Measurements from ENCODE around the gene OR6S1.
A peak's percentile ranks its signal among the peaks of the same experiment; 100 is the strongest.
"Not testable (repeated sequence)": the region's sequence is repeated elsewhere in the genome, so short reads cannot be mapped to it uniquely, and the experiment has no call there.

Gene OR6S1

GRCh38 chr14:20630340-20631022 is 11.0 kb downstream of the OR6S1 start:
- DNase-seq: peak; percentile 66

- no peak for DNase-seq
Observed at GRCh38 chr14:20628063-20628854, 13.2 kb downstream of the OR6S1 start.

- DNase-seq: no peak
Observed at GRCh38 chr14:20627346-20628027, 14.0 kb downstream of the OR6S1 start.

GRCh38 chr14:20626274-20626673 is 15.2 kb downstream of the OR6S1 start:
- DNase-seq: no peak

GRCh38 chr14:20624495-20625070 is 16.9 kb downstream of the OR6S1 start:
- DNase-seq: peak; percentile 76

GRCh38 chr14:20623798-20624197 is 17.7 kb downstream of the OR6S1 start:
- no peak for DNase-seq

GRCh38 chr14:20622816-20623291 is 18.6 kb downstream of the OR6S1 start:
- no peak for DNase-seq

- DNase-seq: no peak
Observed at GRCh38 chr14:20620798-20621478, 20.6 kb downstream of the OR6S1 start.

GRCh38 chr14:20619688-20620087 is 21.8 kb downstream of the OR6S1 start:
- not testable (repeated sequence) for DNase-seq

GRCh38 chr14:20618271-20618749 is 23.2 kb downstream of the OR6S1 start:
- no peak for DNase-seq

GRCh38 chr14:20617138-20618003 is 24.1 kb downstream of the OR6S1 start:
- DNase-seq: no peak

GRCh38 chr14:20615996-20616395 is 25.5 kb downstream of the OR6S1 start:
- DNase-seq: no peak

- no peak for DNase-seq
Observed at GRCh38 chr14:20614038-20614840, 27.3 kb downstream of the OR6S1 start.

GRCh38 chr14:20613094-20614037 is 28.1 kb downstream of the OR6S1 start:
- DNase-seq: peak; percentile 93

- no peak for DNase-seq
Observed at GRCh38 chr14:20612403-20612802, 29.1 kb downstream of the OR6S1 start.

GRCh38 chr14:20611277-20611676 is 30.2 kb downstream of the OR6S1 start:
- no peak for DNase-seq

GRCh38 chr14:20610002-20610765 is 31.3 kb downstream of the OR6S1 start:
- DNase-seq: peak; percentile 89

- DNase-seq: peak; percentile 83
Observed at GRCh38 chr14:20609215-20610001, 32.1 kb downstream of the OR6S1 start.

All from activated effector memory CD4-positive, alpha-beta T cell treated with anti-CD3 and anti-CD28 coated beads, Interleukin-2, amount 50 U/mL, for 16 hours (primary cell).